Measurements from ENCODE around the gene MC5R. TPM values are rescaled to one million over a fixed set of nuclear protein-coding genes. Genes with fewer than 3 reads are reported as not detected.
A peak's percentile ranks its signal among the peaks of the same experiment; 100 is the strongest.

Gene MC5R
- total RNA-seq, 1 experiment from 2014 or later: not detected

- H3K4me2 ChIP-seq (ENCODE audit: insufficient read depth, insufficient read length, low read length): no peak overlapping the region
- H2BK120ac ChIP-seq (ENCODE audit: low read depth, low read length, poor library complexity, severe bottlenecking): no peak overlapping the region
- no peak overlapping the region for H2BK5ac ChIP-seq (ENCODE audit: insufficient read length, low read length)
- DNase-seq: peak; percentile 63
- H2AFZ ChIP-seq (ENCODE audit: low read length): no peak overlapping the region
- no peak overlapping the region for H3K18ac ChIP-seq (ENCODE audit: insufficient read length, low read depth, low read length)
- H3K4ac ChIP-seq (ENCODE audit: low read depth, low read length): no peak overlapping the region
- no peak overlapping the region for H3K9ac ChIP-seq (ENCODE audit: extremely low read depth, insufficient read length, low read length)
- H3T11ph ChIP-seq (ENCODE audit: low read length): no peak overlapping the region
- H2BK15ac ChIP-seq (ENCODE audit: low read depth, low read length): no peak overlapping the region
- peaks cover 0 to 1% (median 0%) of the 10 kb centered on the region in 3 experiments; a peak in 1 of 7 replicates for H3K36me3 Mint-ChIP-seq (ENCODE audit: insufficient read depth in 1 of 3, low read depth in 3 of 3)
- H3K23ac ChIP-seq (ENCODE audit: insufficient read length, low read depth, low read length): no peak overlapping the region
- H3K79me1 ChIP-seq (ENCODE audit: insufficient read depth, low read depth, low read length, poor library complexity, severe bottlenecking): no peaks in the 10 kb centered on the region
- H3K14ac ChIP-seq (ENCODE audit: insufficient read depth, low read length): no peak overlapping the region
- no peak overlapping the region for H4K5ac ChIP-seq (ENCODE audit: insufficient read length, low read depth, low read length)
- no peak overlapping the region for H3K27ac ChIP-seq (ENCODE audit: insufficient read length, low read depth, low read length)
- TF ChIP-seq CTCF (conservative IDR thresholded peaks at IDR 0.05): peak; percentile 91
- no peaks in the 10 kb centered on the region for H3K27me3 Mint-ChIP-seq (ENCODE audit: low read depth)
- H2BK12ac ChIP-seq (ENCODE audit: insufficient read length, low read depth, low read length): no peak overlapping the region
- peaks cover 25% of the 10 kb centered on the region for H3K4me1 ChIP-seq (ENCODE audit: insufficient read depth, low read length)
- H4K91ac ChIP-seq (ENCODE audit: insufficient read length, low read depth, low read length): no peak overlapping the region
- H3K4me1 Mint-ChIP-seq: peaks cover 48 to 49% of the 10 kb centered on the region in 2 experiments
- H3K23me2 ChIP-seq (ENCODE audit: insufficient read length, low read depth, low read length, poor library complexity, severe bottlenecking): no peaks in the 10 kb centered on the region
- H3K4me3 Mint-ChIP-seq: no peak overlapping the region
- H2AK5ac ChIP-seq (ENCODE audit: insufficient read length, low read length): no peak overlapping the region
- WGBS (ENCODE audit: extremely low coverage, insufficient read length, low lambda C conversion rate): no CpG with 5 or more reads among the region's 4 CpGs
- no peak overlapping the region for H2BK20ac ChIP-seq (ENCODE audit: low read depth, low read length, poor library complexity, severe bottlenecking)
- H3K27ac Mint-ChIP-seq: peak overlapping the region in 2 of 3 experiments; percentile 64 to 65; a peak in 3 of 7 replicates
- H4K20me1 ChIP-seq (ENCODE audit: control insufficient read depth, insufficient read depth, insufficient read length): no peaks in the 10 kb centered on the region
- no peaks in the 10 kb centered on the region for H3K9me3 ChIP-seq (ENCODE audit: control insufficient read depth, low read depth, low read length)
- H3K79me2 ChIP-seq (ENCODE audit: insufficient read depth, low read length): no peaks in the 10 kb centered on the region
- H4K8ac ChIP-seq (replicated peaks; ENCODE audit: insufficient read length, low read depth, low read length): no peak overlapping the region
- no peak overlapping the region for H3K56ac ChIP-seq (ENCODE audit: insufficient read length, low read depth, low read length)
- 0 out of 5 replicates have a peak, but pooled peaks cover 0 to 3% of the 10 kb centered on the region in 2 experiments for H3K9me3 Mint-ChIP-seq
- no peaks in the 10 kb centered on the region for H3K27me3 ChIP-seq (ENCODE audit: insufficient read depth, low read length)
Measured at GRCh38 chr18:13813271-13813849, 10.6 kb upstream of the MC5R start.

Measured in H9 (cell line).